ENCODE data around the gene SCAMP2.

The SCAMP2 gene

DNA sequence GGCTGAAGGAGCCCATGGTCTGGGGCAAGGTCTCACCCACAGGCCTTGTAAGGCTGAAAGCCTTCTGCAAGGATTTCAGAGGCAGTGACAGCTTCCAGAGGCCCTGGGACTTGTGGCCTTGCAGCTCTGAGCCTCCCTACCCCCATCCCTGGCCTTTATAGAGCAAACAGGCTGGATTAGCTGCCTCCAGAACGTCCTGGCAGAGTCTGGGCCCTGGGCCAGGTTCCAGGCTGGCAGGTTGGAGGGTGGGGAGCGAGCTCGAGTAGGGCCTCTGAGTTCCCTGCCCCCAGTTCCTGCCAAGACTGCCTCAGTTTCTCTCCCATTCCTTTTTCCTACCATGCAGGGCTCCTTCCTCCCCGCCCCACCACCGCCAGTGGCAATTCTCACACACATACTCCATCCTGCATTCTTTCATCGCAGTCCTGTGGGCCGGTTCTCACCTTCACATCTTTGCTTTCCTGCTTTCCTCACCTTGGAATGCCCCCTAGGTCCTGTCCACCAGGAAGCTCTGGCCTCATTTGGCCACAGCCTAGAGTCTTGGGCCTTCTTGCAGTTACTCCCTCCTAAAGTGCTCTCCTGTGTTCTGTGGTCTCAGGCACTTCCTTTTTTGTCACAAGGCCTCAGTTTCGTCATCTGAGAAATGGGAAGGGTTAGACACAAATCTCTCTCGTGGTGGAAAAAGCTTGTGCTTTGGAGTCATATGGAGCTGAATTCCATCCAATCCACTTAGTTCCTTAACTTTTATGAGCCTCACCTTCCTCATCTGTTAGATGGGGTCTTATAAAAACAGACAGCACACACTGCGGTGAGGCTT, 57.8 kb downstream of the SCAMP2 start:
- DNase-seq: peak; percentile 17

DNA sequence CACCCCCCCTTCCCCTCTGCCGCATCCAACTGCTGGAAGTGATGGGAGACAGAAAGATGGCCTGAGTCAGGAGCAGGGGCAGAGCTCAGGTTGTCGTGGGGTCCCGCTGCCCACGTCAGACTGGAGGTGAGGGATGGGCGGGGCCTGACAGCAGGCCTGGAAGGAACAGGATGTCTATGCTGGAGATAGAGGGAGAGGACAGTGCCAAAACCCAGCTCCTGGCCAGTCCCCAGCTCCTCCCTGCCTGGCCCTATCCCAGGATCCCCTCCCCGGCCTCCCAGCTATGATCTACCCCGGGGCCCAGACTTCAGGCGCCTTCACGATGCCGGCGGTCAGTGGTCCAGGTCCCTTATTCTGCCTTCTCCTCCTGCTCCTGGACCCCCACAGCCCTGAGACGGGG, 60.6 kb downstream of the SCAMP2 start, which contains the start of gene LMAN1L:
LMAN1L (plus strand) TSS at position 303 of the 400 bp plus-strand sequence; CDS start at position 323, 20 bp downstream.
- no peak for DNase-seq

DNA sequence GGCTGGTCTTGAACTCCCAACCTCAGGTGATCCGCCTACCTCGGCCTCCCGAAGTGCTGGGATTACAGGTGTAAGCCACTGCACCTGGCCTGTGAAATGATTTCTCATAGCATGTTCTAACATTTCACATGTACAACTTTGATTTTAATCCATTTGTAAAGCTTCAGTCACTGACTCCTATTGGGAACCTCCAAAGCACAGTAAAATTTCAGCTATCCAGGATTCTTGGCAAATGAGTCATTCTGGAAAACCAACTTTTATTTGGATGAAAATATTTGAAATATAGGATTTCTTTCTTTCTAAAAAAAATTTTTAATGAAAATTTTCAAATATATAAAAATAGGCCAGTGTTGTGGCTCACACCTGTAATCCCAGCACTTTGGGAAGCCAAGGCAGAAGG, 63.2 kb downstream of the SCAMP2 start:
- no peak for DNase-seq

DNA sequence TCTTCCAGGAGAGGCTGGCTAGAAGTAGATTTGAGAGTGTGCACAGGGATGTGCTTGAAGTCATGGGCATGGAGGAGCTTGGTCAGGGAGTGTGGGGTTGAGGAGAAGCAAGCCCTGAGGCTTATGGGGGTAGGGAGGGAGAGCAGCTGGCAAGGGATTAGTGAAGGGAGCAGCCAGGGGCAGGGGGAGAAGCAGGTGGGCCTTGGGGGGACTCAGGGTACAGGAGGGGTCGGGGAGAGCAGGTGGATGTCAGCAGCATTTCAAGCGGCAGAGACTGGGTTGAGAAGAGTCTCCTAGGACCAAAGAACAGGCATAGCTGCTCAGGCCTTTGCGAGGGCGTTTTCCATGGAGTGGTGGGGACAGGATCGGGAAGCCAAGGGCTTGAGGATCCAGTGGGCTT, 63.9 kb downstream of the SCAMP2 start:
- no peak for DNase-seq

DNA sequence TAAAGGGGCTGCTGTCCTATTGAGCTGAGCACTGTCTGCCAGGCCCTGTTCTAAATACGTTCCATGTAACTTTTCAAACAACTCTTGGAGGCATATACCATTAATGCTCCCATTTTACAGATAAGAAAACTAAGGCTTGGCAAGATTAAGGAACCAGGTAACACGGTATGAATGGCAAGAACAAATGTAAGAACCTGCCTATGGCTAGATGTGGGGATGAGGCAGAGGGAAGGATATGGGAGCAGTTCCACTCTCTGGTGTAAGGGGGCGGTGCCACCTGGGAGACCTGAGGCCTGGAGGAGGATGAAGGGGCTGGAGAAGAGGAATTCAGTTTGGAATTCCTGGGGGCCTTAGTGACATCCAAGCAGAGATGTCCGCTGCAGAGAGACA, 64.3 kb downstream of the SCAMP2 start:
- no peak for DNase-seq

DNA sequence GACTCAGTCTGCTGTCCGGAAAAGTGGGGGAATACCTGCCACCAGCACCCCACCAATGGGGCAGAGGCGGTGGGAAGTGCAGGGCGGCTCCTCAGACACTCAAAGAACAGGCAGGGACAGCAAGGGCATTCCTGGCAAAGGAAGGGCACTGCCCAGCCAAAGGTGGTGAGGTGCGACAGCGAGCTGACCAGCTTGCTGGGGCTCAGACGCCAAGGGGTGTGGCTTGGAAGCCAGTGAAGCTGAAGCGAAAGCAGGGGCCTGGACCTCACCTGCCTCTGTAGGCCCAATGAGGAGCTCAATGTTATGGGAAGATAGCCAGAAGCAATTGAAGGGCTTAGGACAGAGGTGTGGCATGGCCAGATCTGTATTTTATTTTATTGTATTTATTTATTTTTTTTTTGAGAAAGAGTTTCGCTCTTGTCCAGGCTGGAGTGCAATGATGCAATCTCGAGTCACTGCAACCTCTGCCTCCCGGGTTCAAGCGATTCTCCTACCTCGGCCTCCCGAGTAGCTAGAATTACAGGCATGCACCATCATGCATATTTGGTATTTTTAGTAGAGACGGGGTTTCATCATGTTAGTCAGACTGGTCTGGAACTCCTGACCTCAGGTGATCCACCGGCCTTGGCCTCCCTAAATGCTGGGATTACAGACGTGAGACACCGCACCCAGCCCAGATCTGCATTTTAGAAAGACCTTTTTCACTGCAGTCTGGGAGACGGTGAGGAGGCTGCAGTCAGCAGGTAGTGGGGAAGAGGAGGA, 64.9 kb downstream of the SCAMP2 start:
- DNase-seq: no peak

DNA sequence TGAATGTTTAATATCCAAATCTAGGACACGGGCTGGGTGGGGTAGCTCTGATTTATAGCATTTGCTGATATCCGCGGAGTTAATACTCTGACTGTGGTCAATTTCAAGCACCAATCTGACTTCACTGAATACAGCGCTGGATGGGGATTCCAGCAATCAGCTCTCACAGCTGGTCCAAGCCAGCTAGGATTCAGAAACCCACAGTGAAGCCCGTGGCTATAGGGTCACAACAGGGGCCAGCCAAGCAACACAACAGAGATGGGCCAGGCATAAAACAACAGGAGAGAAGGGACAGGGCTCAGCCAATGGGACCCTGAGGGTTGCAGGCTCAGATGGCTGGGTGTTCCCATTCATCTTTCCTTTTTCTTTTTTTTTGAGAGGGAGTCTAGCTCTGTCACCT, 65.9 kb downstream of the SCAMP2 start:
- no peak for DNase-seq

DNA sequence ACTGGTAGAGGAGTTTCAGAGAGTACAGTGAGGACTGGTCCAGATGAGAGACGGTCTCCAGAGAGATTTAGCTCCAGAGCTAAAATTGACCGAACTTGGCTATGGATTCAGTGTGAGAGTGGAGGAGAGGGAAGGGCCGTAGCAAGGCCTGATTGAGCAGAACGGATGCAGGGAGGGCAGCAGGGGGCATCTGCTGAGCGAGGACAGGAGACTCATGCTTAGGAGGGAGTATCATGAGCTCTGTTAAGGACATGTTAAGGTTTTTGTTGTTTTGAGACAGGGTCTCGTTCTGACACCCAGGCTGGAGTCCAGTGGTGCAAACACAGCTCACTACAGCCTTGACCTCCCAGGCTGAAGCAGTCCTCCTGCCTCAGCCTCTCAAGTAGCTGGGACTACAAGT, 68.2 kb downstream of the SCAMP2 start:
- no peak for DNase-seq

DNA sequence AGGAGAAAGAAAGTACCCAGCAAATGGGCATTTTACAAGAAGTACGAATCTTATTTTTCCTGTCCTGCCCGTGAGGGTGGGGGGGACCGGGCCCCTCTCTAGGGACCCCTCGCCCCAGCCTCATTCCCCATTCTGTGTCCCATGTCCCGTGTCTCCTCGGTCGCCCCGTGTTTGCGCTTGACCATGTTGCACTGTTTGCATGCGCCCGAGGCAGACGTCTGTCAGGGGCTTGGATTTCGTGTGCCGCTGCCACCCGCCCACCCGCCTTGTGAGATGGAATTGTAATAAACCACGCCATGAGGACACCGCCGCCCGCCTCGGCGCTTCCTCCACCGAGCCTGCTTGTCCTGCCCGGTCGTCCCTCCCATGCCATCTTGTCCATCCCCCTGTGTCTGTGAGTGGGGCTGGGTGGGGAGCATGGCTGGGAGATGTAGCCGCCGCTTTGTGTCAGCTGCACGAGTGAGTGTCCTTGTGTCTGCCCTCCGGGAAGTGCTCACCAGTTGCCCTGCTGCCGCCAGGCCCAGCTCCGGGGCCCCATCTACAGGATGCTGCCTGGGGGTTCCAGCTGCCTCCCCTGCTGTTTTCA, 70.2 kb downstream of the SCAMP2 start:
- DNase-seq: no peak

DNA sequence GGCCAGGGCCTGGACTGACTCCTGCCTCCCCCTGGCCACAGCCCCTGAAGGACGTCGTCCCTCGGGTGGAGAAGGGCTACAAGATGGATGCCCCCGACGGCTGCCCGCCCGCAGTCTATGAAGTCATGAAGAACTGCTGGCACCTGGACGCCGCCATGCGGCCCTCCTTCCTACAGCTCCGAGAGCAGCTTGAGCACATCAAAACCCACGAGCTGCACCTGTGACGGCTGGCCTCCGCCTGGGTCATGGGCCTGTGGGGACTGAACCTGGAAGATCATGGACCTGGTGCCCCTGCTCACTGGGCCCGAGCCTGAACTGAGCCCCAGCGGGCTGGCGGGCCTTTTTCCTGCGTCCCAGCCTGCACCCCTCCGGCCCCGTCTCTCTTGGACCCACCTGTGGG, 70.9 kb downstream of the SCAMP2 start:
- no peak for DNase-seq

DNA sequence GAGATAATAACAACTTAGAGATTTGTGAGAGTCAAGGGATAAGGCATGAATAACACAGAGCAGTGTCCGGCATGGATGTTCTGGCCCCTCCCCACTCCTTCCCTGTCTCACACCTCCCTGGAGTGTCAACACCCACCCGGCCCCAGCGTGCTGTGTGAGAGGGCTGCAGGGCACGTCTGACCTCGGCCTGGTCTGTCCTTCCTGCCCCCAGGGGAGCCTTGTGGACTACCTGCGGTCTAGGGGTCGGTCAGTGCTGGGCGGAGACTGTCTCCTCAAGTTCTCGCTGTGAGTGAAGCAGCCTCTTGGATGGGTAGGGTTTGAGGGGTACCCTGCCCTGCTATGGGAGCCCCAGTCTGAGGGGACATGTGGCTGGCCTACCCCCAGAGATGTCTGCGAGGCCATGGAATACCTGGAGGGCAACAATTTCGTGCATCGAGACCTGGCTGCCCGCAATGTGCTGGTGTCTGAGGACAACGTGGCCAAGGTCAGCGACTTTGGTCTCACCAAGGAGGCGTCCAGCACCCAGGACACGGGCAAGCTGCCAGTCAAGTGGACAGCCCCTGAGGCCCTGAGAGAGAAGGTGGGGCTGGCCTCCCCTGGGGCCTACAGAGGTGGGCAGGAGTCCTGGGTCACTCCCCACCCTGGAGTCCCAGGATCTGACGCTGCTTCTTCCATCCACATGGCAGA, 71.7 kb downstream of the SCAMP2 start:
- no peak for DNase-seq

DNA sequence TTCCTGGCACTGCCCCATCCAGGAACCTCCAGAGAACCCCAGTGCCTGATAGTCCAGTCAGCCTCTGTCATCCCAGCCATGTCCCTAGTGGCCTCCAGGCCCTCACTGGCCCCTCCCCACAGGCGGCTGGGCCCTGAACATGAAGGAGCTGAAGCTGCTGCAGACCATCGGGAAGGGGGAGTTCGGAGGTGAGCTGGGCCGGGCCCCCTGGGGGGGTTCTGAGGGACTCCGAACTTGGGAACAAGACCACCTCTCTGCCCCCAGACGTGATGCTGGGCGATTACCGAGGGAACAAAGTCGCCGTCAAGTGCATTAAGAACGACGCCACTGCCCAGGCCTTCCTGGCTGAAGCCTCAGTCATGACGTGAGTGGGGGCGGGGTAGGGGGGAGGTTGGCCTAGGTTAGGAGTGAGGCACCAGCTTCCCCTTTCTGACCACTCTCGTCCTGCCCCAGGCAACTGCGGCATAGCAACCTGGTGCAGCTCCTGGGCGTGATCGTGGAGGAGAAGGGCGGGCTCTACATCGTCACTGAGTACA, 72.5 kb downstream of the SCAMP2 start:
- no peak for DNase-seq

DNA sequence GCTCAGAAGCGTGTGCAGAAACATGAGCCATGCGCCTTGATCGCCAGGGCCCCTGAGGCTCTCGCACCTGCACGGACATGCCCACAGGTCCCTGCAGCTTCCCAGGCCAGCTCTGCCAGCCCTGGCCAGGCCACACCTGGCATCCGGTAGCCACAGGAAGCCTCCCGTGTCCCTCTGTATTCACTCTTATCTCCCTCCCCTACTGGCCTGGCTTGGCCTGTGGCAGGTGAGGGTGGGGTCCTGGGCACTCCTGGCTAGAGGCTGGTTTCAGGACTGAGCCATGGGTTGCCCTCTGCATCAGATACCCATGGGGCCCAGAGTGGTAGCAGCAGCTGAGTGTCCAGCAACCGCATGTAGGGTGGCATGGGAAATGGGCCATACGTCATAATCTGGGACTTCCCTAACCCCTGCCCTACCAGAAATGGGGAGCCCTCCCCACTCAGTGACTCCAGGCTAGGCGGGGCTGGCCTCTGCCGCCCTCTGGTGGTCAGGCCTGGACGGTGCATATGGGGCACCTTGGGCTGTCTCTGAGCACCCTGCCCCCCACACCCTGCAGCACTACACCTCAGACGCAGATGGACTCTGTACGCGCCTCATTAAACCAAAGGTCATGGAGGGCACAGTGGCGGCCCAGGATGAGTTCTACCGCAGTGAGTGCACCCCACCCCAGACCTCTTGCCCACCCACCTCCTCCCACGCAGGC, 73.2 kb downstream of the SCAMP2 start:
- DNase-seq: peak; percentile 71

DNA sequence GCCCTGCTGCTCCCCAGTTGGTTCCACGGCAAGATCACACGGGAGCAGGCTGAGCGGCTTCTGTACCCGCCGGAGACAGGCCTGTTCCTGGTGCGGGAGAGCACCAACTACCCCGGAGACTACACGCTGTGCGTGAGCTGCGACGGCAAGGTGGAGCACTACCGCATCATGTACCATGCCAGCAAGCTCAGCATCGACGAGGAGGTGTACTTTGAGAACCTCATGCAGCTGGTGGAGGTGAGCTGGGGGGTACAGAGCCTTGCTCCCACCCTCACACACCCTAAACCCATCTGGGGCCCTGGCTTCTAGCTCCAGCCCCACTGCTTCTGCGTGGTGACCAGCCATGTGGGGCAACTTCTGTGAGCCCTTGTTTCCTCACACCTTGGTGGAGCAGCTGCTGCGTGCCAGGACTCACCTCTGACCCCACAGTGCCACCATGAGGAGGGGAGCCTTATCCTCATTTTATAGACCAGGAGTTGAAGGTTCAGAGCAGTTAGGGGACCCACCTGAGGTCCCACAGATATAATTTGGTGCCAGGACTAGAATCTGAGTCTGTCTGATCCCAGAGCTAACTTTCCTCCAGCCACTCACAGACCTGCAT, 73.8 kb downstream of the SCAMP2 start:
- DNase-seq: no peak

DNA sequence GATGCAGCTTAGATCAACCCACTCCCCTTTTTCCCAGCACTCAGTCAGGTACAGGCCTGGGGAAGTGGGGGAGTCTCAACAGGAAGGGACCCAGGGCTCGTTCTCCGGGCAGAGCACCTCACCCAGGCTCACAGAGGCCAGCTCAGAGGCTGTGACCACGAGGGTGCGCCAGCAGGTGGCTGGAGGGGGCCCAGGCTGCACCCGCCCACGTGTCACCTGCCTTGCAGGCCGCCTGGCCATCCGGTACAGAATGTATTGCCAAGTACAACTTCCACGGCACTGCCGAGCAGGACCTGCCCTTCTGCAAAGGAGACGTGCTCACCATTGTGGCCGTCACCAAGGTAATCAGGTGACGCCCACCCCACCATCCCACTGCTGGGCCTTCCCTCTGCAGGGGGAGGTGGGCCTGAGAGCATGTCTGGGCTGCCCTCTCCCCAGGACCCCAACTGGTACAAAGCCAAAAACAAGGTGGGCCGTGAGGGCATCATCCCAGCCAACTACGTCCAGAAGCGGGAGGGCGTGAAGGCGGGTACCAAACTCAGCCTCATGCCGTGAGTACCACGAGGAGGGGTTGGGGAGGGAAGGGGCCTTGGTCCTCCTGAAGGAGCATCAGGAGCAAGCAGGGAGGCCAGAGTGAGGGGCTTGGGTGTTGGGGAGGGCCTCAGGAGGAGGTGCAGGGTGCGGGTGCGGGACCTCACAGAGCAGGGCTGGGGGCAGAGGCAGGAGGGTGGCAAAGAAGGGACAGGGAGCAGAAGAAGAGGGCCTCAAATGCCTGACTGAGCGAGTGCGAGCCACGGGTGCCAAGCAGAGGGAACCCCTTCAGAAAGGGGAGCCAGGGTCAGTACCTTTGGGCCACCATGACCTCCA, 74.5 kb downstream of the SCAMP2 start:
- DNase-seq: no peak

DNA sequence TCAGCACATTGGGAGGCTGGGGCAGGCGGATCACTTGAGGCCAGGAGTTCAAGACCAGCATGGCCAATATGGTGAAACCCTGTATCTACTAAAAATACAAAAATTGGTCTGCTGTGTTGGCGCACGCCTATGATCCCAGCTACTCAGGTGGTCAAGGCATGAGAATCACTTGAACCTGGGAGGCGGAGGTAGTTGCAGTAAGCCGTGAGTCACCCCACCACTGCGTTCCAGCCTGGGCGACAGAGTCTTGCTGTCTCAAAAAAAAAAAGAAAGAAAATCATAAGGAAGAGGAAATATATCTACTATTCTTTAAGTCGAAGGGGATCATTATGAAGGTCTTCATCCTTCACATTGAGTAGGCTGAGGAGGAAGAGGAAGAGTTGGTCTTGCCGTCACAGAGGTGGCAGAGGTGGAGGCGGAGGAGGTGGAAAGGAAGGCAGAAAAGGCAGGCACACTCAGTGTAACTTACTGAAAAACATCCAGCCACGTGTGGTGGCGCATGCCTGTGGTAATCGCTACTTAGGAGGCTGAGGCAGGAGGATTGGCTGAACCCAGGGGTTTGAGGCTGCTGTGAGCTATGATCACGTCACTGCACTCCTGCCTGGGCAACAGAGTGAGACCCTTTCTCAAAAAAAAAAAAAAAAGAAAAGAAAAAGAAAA, 77.1 kb downstream of the SCAMP2 start:
- DNase-seq: no peak

DNA sequence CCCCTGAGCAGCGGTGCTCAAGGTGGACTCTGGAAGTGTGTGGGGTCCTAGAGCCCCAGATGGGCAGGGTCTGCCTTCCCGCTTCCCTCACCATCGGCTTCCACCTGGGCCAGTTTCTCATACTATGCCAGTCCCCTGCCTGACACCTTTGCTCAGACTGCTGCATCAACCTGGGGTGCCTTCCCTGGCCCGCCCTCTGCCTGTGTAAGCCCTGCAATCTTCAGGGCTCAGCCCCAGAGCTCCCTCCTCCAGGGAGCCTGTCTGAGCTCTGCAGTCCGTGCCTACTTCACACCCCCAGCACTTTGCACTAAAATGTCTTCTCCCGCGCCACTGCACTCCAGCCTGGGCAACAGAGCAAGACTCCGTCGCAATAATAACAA, 78.2 kb downstream of the SCAMP2 start:
- no peak for DNase-seq

DNA sequence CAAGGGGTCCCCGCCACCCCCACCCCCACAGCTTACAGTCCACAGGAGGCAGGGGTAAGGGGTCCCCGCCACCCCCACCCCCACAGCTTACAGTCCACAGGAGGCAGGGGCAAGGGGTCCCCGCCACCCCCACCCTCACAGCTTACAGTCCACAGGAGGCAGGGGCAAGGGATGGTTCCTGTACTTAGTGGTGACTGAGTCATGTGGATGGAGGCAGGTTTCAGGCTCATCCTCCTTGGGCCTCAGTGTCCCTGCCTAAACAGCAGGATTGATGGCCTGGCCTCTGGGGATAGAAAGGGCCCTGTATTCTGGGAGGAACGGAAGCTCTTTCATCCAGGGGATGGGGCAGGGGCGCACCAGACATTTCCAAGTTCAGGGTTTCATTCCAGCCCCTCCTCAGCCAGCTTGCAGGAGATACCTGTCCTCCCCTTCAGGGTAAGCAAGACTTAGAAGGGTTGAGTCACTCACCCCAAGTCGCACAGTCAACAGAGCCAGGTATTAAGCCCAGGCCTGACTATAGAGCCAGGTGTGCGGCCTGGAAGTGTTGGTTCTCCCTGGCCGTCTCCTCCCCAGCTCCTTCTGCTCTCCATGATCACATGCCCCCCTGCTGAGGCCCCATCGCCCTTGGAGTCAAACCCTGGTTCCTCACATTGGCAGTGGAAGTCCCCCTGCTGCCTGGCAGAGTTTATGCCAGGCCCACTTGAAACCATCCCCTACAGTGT, 78.8 kb downstream of the SCAMP2 start:
- no peak for DNase-seq
